CD4-positive, alpha-beta T cell treated with Interleukin-15 for 1 hour (primary cell): ENCODE measurements around the gene KRT25.
"Not testable (repeated sequence)": the region's sequence is repeated elsewhere in the genome, so short reads cannot be mapped to it uniquely, and the experiment has no call there.

Experiments used
- DNase-seq: peaks from one replicate; pipeline ENCODE4 v3.0.0-alpha.2; 2020

Gene KRT25

GRCh38 chr17:40751065-40751464 is 4.1 kb downstream of the KRT25 start:
- no peak for DNase-seq

DNA sequence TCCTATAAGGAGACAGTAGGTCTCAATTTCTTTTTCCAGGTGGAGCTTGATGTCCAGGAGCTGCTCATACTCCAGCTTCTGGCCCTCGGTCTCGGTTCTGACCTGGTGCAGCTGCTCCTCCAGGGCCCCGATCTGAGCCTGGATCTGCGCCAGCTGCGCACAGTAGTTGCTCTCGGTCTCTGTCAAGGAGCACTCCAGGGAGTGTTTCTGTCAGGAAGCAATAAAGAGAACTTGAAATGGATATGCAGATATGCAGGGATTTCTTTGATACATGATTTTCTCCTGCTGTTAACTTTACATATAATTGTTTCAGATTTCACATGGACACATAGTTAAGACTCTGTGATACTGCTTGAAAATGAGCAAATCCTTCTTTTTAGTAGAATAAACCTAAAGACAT is 4.7 kb downstream of the KRT25 start:
- DNase-seq: no peak

- DNase-seq: not testable (repeated sequence)
Observed at GRCh38 chr17:40748666-40749065, 6.5 kb downstream of the KRT25 start.

DNA sequence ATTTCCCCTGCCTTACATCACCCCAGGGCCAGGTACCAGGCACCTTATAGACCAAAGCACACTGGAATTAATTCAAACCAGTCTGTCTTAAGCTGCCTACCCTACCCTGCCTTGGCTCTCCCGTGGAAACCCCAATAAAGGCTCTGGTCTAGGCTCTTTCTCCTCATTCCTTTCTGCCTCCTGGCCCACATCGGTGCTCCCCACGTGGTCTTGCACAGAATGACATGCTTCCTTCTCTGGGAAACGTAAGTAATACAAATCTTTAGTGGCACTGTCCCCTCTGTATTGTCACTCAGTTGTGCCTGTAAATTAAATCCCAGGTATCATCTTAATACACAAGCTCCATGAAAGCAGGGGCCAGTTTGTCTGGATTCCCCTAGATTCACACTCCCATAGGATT is 16.6 kb downstream of the KRT25 start:
- DNase-seq: no peak

- DNase-seq: no peak
Observed at GRCh38 chr17:40735016-40735415, 20.1 kb downstream of the KRT25 start.

- DNase-seq: no peak
Observed at GRCh38 chr17:40734018-40734417, 21.1 kb downstream of the KRT25 start.

GRCh38 chr17:40730970-40731369 is 24.2 kb downstream of the KRT25 start:
- DNase-seq: no peak

- no peak for DNase-seq
Observed at GRCh38 chr17:40727447-40728231, 27.5 kb downstream of the KRT25 start.

DNA sequence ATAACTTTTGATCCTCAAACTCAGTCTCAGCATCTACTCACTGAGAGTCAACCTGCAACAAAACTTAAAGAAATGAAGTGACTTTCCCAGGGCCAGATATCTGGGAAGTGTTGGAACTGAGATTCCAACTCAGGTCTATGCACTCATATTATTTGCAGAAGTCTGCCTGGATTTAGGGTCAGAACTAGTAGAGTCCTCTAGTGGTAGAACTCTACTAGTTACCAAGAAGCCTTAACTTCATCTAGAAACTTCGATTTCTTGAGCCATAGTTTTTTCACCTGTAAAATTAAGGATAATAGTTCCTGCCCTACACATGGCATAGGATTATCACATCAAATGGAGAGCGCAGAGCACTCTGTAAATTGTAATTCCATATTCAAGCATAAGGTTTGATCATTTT is 28.2 kb downstream of the KRT25 start:
- DNase-seq: no peak

- DNase-seq: no peak
Observed at GRCh38 chr17:40724656-40725055, 30.5 kb downstream of the KRT25 start.

GRCh38 chr17:40722241-40722640 is 32.9 kb downstream of the KRT25 start:
- DNase-seq: no peak

DNA sequence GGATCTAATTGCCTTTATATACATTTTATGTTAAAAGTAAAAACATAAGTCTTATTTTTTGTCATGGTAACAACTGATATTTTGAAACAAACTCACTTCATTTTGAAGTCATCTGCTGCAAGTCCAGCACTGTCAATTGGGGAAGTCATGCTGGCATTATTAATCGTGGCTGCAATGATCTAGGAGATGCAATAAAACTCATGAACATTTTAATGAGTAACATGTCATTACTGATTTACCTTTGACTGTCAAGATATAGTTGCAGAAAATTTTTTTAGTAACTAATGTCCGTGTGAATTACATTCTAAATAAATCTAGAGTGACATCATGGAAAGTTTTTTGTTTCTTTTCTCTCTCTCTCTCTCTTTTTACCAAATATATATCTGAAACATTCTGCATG is 34.2 kb downstream of the KRT25 start:
- DNase-seq: no peak

GRCh38 chr17:40718930-40719329 is 36.2 kb downstream of the KRT25 start:
- no peak for DNase-seq

DNA sequence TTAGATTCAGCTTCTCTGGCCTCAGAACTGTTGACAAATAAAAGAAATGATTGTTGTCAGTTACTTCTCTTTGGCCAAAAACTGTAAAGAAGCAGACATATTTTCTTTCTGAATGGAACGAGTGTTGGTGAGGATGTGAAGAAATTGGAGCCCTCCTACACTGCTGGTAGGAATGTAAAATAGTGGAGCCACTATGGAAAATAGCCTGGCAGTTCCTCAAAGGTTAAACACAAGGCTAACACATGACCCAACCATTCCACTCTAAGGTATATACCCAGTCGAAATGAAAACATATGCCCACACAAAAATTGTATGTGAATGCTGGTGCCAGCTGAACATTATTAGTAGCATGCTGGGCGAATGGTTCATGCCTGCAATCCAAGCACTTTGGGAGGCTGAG is 37.4 kb downstream of the KRT25 start:
- DNase-seq: no peak

DNA sequence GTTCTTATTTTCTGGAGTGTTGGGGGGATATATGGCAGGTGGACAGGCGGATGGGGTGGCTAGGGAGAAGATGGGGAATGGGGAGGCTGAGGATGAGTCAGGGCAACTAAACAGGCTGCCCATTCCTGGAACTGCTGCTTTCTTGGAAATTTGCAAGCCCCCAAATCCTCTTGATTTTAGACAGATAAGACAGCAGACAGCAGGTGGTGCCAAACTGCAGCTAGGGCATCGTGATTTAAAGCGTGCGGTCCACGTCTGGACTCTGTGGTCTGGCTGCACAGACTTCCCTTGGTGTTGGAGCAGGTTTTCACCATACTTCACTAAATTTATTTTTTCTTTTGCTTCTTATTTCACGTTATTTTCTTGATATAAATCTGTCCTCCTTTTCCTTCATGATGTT is 40.7 kb downstream of the KRT25 start:
- no peak for DNase-seq

DNA sequence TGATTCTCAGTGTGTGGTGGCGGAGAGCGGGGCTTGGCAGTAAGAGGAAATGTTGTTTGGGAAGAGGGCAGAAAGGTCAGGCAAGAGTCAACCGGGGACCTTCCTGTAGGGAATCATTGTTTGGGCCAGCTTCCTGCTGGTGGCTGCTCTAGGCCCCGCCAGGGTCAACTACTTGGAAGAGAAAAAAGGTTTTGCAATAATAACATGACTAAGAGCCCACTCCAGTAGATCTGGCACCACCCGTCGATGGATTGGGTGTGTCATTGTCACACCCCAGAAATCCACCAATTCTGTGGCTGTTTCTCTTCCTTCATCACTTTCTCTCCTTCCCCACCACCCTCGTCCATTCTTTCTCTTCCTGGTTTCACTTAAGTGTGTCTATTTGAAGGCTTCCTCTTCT is 47.4 kb downstream of the KRT25 start:
- DNase-seq: no peak

DNA sequence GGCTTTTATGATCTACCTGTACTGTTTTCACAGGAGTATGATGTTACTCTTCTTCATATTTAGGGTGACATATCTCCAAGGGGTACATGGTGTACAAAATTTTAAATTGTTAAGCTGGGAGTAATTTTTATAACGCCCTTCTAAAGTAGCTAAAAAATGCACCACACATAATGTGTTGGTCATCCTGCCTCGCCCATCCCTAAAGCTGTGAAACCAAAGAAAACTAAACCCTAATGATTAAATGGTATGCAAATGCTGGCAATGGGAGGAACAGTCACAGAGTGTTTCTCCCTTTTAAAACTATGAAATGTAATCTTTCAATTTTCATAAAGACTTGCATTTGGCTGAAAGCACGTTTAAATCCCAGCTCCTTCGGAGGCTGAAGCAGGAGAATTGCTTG is 49.5 kb downstream of the KRT25 start:
- DNase-seq: no peak

- DNase-seq: no peak
Observed at GRCh38 chr17:40703652-40704051, 51.5 kb downstream of the KRT25 start, which contains the start of gene KRT24. TSS of gene KRT24 (minus strand) at chr17:40703752. CDS start at chr17:40703693, 59 bp downstream.

- DNase-seq: no peak
Observed at GRCh38 chr17:40702271-40702670, 52.9 kb downstream of the KRT25 start.

DNA sequence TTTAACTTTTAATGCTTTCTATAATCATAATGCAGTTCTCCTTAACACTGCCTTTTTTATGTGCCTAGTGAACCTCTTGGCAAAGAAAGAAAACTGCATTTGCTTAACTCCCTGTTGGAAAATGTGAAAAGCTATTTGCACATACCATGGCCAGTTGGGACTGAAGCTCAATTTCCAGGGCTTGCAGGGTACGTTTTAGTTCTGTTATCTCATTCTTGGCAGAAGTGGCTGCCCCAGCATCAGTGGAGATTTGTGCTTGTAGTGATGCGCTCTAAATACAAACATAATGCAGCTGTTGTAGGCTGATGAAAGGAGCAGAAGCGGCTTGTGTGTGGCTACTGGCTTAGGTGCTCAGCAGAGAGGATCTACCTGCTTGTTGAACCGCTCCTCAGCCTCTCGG is 55.3 kb downstream of the KRT25 start:
- no peak for DNase-seq

DNA sequence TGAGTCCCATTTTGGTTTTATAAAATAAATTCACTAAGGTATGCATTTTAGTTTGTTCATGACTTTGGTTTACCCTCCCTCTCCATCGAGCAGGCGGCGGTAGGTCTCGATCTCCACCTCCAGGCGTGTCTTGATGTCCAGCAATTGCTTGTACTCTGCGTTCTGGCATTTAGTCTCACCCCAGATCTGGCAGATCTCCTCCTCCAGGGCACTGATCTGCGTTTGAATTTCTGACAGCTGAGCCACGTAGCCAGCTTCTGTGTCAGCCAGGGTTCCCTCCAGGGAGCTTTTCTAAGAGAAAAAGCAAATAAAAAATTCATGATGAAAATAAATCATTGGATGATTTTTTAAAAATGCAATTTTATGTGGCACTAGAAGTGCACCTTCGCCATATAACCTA is 55.8 kb downstream of the KRT25 start:
- DNase-seq: no peak
